Upper lobe of right lung (tissue), 1 donor: Measurements from ENCODE around the gene EHHADH. TPM values are rescaled to one million over a fixed set of nuclear protein-coding genes. Genes with fewer than 3 reads are reported as not detected.

Experiments
- ATAC-seq: fragments of 200-7000 bp; cut with Tn5 transposase; one replicate; pipeline ENCODE4 v1.9.1; 2020; ENCODE audit warnings: mild to moderate bottlenecking, moderate library complexity
- DNase-seq: peaks from one replicate; pipeline ENCODE4 v3.0.0-alpha.2; 2020
- H3K27ac ChIP-seq: fragments of 200-600 bp; one replicate; pipeline ENCODE4 v1.8.0; 2022
- H3K27me3 ChIP-seq: fragments of 200-600 bp; one replicate; pipeline ENCODE4 v1.8.0; 2022; ENCODE audit warnings: mild to moderate bottlenecking
- H3K36me3 ChIP-seq: fragments of 200-600 bp; one replicate; pipeline ENCODE4 v1.8.0; 2022
- H3K4me1 ChIP-seq: fragments of 200-600 bp; one replicate; pipeline ENCODE4 v1.8.0; 2022
- H3K4me3 ChIP-seq: fragments of 200-600 bp; one replicate; pipeline ENCODE4 v1.8.0; 2022; ENCODE audit warnings: mild to moderate bottlenecking
- H3K9me3 ChIP-seq: fragments of 200-600 bp; one replicate; pipeline ENCODE4 v1.8.0; 2022
- CTCF ChIP-seq: fragments of 200-600 bp; IDR thresholded peaks from one replicate; pipeline ENCODE4 v1.8.0; 2022; ENCODE audit warnings: antibody characterized with exemption
- intact Hi-C: fragments of 100-400 bp; cut with DNase I; formaldehyde crosslinking; loops from one replicate; pipeline ENCODE4 v1.11.0; 2022
- total RNA-seq: library from RNA; stranded (reverse); fragmentation: NEBNext Ultra II Directional; extraction: Animal tissue kit (Norgen Biotek cat#: 25700); gene quantifications from one replicate; pipeline ENCODE4 v1.2.1, GENCODE V29; 2021
- donor health status: DM: no; HTN: yes; CAD: no; lungs with severe emphysema.

Gene EHHADH
- total RNA-seq, 1 donor from 2014 or later: 12.0 TPM

DNA sequence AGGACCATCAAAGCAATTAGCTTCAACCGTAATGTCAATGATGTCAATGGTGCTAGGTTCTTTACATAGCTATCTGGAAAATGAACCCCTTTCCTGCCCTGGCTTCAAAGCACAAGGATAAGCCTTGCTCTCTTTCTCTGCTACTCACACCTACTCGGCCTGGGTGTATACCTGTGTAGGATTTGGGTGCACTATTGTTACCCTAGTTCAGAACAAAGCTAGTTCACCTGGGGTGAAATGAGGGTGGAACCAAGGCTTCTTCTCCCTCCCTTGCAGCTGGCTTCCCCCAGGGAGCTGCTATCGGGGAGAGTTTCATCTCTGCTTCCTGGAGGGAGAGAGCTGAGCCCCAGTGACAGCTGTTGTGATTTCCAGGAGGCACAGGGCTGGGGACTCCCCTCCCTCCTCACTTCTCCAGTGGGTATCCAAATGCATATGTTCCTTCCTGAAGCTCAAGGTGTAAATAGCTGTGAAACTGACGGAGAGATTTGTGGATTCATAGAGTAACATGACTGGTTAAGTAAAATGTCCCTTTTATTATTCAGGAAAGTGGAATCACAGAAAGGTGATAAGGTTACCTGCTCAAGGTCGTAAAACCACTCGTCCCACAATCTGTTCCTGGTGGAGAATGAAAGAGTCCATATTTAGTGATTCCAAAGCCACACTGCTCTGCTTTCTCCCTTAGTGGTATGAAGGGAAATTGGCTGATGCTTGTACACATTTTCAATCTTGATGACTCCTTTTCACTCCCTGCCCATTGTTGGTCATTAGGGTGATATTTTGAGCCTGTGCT, 89.2 kb downstream of the EHHADH start:
- H3K27me3 ChIP-seq: no peaks in the 10 kb centered on the region
- no peak for ATAC-seq
- no peak overlapping the region for H3K4me3 ChIP-seq
- H3K9me3 ChIP-seq: no peaks in the 10 kb centered on the region
- H3K36me3 ChIP-seq: no peaks in the 10 kb centered on the region
- no peak for TF ChIP-seq CTCF
- H3K27ac ChIP-seq: no peak overlapping the region
- no peaks in the 10 kb centered on the region for H3K4me1 ChIP-seq
- intact Hi-C loops: no loop called here
- DNase-seq: no peak

- no peak overlapping the region for H3K27ac ChIP-seq
- H3K36me3 ChIP-seq: no peaks in the 10 kb centered on the region
- peak; percentile 42 for ATAC-seq
- TF ChIP-seq CTCF: no peak
- intact Hi-C loops: no loop called here
- H3K9me3 ChIP-seq: no peaks in the 10 kb centered on the region
- H3K4me1 ChIP-seq: no peaks in the 10 kb centered on the region
- DNase-seq: no peak
- no peak overlapping the region for H3K4me3 ChIP-seq
- no peaks in the 10 kb centered on the region for H3K27me3 ChIP-seq
These were observed 91.2 kb downstream of the EHHADH start for GRCh38 chr3:185162634-185163033.

DNA sequence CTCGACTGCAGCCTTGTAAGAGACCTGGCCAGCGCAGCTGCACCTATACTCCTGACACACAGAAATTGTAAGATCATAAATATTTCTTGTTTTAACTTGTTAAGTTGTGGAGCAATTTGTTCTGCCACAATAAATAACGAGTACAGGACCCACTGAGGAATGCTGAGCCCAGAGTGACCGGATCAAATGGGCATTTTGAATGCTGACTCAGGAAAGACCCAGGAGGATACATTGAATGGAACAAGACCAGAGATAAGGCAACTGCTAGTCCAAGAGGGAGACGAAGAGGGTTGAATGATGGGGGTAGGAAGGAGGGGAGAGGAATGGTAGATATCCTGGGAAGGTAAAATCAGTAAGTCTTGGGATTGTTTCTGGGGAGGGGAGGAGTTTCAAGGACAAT, 92.1 kb downstream of the EHHADH start:
- Histone ChIP-seq H3K4me1 (no peaks in the 10 kb centered on the region), H3K36me3 (no peaks in the 10 kb centered on the region), H3K9me3 (no peaks in the 10 kb centered on the region), H3K27me3 (no peaks in the 10 kb centered on the region), H3K4me3 (no peak overlapping the region), H3K27ac (no peak overlapping the region)
- DNase-seq (no peak), ATAC-seq (no peak)
- intact Hi-C loops: no loop called here
- no peak for TF ChIP-seq CTCF

- Histone ChIP-seq H3K27ac (no peak overlapping the region), H3K4me1 (peaks cover 2% of the 10 kb centered on the region), H3K9me3 (no peaks in the 10 kb centered on the region), H3K4me3 (no peak overlapping the region), H3K36me3 (no peaks in the 10 kb centered on the region), H3K27me3 (peaks cover 1% of the 10 kb centered on the region)
- no peak for DNase-seq
- no peak for TF ChIP-seq CTCF
- ATAC-seq: no peak
- intact Hi-C loops: no loop called here
These were observed 96.5 kb downstream of the EHHADH start for GRCh38 chr3:185157347-185157746.

DNA sequence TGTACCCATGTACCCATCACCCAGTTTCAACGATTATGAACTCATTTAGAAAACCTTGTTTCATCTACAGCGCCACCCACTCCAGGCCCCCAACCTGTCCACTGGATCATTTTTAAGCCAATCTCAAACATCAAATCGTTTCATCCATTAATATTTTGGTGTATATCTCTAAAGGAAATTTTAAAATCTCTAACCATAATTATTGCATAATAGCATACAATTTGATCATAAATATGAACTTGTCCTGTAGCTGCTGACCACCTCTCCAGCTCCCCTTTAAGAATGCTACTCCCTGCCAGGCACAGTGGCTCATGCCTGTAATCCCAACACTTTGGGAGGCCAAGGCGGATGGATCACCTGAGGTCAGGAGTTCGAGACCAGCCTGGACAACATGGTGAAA, 98.2 kb downstream of the EHHADH start:
- no peak for ATAC-seq
- no peak for DNase-seq
- intact Hi-C loops: no loop called here
- no peak overlapping the region for H3K27ac ChIP-seq
- peaks cover 18% of the 10 kb centered on the region for H3K27me3 ChIP-seq
- peaks cover 8% of the 10 kb centered on the region for H3K4me1 ChIP-seq
- H3K36me3 ChIP-seq: no peaks in the 10 kb centered on the region
- TF ChIP-seq CTCF: no peak
- no peak overlapping the region for H3K4me3 ChIP-seq
- no peaks in the 10 kb centered on the region for H3K9me3 ChIP-seq
